DND-41 (cell line): Measurements from ENCODE around the gene ZFP62.

Experiments used
- EZH2 ChIP-seq: IDR thresholded peaks from 3 replicates; pipeline ENCODE4 v1.6.1; 2012; ENCODE audit warnings: borderline replicate concordance, low read depth, mild to moderate bottlenecking, moderate library complexity, low read length, inconsistent platforms; ENCODE audit not compliant: severe bottlenecking
- TF ChIP-seq, protein P1 (sequence below): IDR thresholded peaks from 2 replicates; pipeline ENCODE4 v1.5.1; 2012; ENCODE audit warnings: borderline replicate concordance, low read length, moderate library complexity, mild to moderate bottlenecking; ENCODE audit not compliant: poor library complexity, severe bottlenecking; ENCODE audit errors: extremely low read depth

DNA sequence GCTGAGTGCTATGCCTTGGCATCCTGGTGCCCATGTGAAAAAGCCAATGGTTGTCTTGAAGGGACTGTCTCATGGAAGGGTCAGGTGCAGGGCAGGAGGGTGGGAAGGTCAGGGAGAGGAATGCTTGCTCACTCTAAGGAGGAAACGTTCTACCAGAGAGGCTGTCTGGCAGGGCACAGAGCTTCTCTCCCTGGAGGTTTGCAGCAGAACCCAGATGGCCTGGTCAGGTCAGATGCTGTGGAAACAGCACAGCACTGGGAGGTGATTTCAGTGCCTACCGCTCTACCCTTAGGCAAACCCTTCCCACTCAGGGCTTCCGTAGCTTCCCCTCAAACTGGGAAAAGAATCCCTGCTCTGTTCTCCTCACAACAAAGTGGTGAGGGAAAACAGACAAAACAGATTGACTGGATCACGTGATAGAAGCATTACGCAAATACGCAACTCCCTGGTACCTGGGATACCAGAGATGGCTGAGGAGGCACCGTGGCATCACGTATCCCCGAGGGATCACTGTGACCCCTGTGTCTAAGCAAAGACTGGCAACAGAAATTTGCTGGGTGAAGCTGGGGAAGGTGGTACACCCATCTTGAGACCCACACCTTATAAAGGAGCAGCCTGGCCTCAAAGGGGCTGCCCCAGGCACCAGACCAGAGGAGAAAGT lies 54.6 kb downstream of the ZFP62 start:
- TF ChIP-seq EZH2 = no peak
- TF ChIP-seq, protein P1, sequence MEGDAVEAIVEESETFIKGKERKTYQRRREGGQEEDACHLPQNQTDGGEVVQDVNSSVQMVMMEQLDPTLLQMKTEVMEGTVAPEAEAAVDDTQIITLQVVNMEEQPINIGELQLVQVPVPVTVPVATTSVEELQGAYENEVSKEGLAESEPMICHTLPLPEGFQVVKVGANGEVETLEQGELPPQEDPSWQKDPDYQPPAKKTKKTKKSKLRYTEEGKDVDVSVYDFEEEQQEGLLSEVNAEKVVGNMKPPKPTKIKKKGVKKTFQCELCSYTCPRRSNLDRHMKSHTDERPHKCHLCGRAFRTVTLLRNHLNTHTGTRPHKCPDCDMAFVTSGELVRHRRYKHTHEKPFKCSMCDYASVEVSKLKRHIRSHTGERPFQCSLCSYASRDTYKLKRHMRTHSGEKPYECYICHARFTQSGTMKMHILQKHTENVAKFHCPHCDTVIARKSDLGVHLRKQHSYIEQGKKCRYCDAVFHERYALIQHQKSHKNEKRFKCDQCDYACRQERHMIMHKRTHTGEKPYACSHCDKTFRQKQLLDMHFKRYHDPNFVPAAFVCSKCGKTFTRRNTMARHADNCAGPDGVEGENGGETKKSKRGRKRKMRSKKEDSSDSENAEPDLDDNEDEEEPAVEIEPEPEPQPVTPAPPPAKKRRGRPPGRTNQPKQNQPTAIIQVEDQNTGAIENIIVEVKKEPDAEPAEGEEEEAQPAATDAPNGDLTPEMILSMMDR = no peak
